Stimulated activated CD4-positive, alpha-beta T cell treated with anti-CD3 and anti-CD28 coated beads, Interleukin-1b, Interleukin-23, amount 100 ng/mL, for 48 hours (primary cell): ENCODE measurements around the gene SURF6.
"Not testable (repeated sequence)": the region's sequence is repeated elsewhere in the genome, so short reads cannot be mapped to it uniquely, and the experiment has no call there.

ENCODE experiments used
- DNase-seq: peaks from one replicate; pipeline ENCODE4 v3.0.0-alpha.2; 2020

Gene SURF6

DNA sequence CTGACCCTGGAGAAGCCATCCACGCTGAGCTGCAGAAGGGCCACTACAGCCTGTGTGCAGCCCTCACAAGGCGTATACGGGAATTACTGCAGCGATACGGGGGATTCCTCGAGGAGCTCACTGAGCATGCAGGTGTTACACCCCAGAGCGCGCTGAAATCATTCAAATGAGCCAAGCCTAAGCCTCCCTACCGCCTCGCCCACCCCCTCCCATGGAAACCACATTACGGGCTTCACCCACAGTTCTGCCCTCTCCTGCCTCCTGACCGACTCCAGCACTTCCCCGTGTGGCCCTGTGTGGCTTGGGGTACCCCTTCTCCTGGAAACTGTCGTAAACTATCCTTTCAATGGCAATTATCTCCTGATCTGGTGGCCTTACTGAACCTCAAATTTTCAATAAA is 13.3 kb downstream of the SURF6 start:
- no peak for DNase-seq

DNA sequence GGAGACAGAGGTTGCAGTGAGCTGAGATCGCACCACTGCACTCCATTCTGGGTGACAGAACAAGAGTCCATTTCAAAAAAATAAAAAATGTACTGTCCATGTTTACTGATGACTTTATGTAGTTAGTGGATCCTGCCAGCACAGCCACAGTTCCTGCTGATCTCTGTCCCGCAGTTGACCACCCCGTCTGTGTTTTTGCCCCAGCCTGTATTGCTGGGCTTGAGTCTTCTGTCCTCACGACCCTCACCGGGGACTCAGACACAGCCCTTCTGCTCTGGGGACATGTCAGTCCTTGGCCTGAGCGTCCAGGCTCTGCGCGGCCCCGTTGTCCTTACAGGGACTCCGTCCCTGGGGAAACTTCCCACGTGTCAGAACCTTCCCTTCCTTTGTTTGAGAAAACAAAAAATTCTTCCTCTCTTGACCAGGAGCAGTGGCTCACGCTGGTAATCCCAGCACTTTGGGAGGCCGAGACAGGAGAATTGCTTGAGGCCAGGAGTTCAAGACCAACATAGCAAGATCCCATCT is 14.5 kb downstream of the SURF6 start:
- no peak for DNase-seq

DNA sequence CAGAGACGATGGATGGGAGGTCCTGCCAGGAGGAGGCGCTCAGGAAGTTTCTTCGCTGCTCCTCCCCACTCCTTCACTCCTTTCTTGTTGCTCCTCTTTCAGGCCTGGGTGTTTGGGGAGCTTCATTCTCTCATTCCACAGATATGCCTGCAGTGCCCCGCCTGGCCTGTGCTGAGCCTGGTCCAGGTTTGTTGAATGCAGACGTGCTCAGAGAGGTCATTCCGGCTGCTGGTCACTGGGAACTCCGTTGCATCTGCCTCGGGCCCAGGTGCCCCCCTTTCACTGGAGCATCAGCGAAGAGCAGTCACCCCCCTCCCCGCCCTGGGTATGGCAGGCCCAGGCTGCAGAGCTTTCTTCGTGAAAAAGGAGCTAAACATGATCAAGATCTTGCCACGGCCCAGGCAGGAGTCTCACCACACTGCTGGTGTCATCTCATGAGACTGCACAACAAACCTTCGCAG is 15.5 kb downstream of the SURF6 start:
- no peak for DNase-seq

DNA sequence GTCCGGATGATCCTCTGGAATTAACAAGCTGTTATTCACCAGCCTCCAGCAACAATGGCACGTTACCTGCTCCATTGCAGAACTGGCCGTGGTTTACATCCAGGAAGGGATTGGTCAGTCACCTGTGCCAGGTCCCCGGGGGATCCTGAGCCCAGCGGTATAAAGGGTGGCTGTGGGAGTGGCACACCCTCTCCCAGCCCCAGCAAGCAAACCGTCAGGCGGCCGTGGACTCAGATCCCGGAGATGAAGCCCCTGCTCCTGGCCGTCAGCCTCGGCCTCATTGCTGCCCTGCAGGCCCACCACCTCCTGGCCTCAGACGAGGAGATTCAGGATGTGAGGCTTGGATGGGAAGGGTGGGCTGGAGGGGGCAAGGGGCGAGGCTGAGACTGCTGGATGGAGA is 18.4 kb downstream of the SURF6 start:
- not testable (repeated sequence) for DNase-seq

DNA sequence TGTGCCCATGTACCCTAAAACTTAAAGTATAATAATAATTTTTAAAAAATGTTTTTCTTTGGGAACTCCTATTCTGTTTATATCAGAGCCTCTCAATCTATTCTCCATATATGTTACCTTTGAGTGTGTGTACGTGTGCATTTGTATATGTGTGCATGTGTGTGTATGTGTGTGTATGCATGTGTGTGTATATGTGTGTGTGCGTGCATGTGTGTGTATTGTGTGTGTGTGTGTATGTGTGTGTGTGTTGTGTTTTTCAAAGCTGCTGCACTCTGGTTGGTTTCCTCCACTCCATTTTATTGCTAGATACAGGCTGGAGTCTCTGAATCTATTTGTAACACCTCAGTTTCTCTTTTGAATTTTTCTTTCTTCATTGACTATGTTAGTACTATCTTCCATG is 20.0 kb downstream of the SURF6 start:
- DNase-seq, result no peak

DNA sequence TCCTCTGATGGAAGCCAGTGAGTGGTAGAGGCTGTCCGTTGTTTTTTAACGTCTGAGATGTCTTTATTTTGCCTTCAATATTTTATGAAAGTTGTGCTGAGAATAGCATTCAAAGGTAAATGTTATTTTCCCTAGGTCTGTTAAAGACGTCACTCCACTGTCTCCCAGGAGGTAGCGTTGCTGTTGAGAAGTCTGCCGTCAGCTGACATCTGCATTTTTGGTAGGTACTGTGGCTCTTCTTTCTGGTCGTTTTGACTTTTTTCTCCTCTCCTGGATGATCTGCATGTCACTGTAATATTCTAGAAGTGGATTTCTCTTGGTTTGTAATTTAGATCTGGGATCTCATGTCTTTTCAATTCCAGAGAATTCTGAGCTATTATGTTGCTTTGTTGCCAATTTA is 26.4 kb downstream of the SURF6 start:
- DNase-seq, result no peak

DNA sequence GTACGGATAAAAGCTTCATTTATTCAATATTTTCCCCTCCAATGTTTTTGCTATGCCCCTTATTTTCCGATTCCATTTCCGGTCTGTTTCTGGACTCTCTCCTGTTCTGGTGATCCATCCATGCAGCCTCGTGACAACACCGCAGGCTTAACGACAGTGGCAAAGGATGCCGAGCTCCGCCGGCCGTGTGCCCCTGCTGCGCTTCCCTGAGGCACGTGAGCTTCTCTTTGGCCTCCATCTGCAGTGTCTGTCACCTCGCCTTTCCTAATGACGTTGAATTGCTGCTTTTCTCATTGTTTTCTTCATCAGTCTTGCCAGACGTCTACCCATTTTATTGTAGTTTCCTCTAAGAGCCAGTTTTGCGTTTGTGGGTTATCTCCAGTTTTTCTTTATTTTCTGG is 28.7 kb downstream of the SURF6 start:
- DNase-seq, result no peak

DNA sequence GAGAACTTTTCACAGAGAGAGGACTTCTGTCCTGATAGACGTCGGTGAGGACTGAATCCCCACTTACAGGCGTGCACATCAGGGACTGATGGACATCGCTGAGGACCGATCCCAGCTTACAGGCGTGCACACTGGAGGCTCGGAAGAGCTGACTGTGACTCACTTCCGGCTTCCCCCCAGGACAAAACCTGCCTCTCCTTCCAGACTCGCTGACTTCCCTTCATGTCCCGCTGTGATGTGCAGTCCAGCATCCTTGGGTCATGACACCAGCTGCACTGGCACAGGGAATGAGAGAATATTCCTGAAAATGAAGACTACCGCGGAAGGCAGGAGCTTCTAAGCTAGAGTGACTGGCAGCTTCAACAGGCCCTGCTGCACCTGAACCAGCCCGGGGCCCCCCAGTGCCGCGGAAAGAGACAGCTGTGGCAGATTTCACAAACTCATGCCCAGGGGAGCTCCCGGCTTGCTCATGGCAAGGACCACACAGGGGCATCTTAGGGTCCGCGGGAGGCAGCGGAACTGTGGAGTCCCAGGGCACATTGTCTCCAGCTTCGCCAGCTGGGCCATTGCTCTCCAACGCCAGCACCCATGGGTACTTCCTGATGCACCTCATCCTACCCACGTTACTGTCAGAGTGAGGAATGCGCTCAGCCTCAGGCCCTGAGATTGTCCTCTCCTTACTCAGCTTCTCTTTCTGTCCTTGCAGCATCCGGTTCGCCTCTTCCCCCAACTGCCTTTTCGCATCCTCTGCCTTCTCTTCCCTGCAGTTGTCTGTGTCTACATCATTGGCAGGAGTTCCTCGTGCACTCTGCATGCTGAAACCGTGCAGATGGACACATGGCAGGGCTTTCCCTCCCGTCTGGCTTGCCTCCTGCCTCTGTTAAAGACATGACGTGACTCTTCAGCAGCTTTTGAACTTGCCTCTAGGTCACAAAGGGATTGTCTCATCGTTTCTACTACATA is 29.5 kb downstream of the SURF6 start:
- no peak for DNase-seq

DNA sequence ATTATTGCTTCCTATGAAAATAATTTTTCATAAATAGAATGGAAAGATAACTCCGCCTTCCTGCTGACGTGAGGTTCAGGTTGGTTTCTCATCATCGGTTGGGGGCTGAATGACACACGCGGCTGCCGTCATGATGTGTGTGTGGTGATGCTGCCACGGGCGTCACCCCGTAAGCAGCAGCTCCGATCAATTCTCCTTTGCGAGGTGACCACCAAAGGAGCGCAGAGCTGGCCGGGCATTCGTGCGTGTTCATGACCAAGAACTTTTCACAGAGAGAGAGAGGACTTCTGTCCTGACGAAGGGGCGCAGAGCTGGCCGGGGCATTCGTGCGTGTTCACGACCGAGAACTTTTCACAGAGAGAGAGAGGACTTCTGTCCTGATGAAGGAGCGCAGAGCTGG is 30.3 kb downstream of the SURF6 start:
- no peak for DNase-seq

DNA sequence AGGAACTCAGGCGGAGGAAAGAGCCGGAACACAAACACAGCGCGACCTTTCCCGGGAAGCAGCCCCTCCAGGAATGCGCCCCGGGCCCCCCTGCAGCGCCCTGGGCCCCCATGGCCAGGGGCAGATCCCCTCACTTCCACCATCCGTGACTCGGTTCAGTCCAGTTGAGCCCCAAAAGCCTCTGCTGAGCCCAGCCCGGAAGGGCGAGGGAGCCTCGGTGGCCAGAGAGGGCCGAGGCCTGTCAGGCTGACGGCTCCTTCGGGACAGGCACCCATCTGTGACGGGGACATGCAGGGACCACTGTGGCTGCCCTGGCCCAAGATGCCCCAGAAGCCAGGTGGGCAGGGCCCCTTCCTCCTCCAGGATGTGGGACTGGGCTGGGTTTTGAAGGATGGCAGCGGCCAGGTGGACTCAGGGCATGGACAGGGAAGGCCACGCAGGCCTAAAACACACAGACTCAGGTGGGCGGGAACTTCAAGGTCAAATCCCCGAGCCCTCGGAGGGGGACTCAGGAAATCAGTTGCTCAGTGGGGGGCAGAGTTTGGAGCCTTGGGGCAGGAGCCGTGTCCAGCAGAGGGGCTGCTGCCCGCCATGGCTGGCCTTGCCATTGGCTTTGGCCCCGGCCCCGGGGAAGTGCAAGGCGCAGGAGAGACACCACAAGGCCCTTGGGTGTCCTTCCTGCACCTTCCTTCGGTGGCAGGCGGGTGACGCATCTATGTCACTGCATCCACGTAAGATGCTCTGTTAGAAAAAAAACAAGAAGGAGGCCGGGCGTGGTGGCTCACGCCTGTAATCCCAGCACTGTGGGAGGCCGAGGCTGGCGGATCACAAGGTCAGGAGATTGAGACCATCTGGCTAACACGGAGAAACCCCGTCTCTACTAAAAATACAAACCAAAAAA is 31.3 kb downstream of the SURF6 start:
- DNase-seq, result no peak

DNA sequence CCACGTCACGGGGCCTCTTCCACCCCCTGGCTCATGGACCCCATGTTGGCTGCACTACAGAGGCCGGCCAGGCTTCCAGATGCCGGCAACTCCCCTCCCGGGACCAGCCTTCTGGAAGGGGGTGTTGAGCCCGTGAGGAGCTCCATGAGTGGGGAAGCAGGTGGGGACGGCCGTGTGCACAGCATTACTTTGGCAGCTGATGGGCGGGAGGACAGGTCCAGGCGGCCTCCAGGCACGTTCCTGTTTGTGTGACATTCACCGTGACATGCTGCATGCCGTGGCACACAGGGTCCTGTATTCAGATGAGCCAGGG is 31.9 kb downstream of the SURF6 start:
- no peak for DNase-seq

DNA sequence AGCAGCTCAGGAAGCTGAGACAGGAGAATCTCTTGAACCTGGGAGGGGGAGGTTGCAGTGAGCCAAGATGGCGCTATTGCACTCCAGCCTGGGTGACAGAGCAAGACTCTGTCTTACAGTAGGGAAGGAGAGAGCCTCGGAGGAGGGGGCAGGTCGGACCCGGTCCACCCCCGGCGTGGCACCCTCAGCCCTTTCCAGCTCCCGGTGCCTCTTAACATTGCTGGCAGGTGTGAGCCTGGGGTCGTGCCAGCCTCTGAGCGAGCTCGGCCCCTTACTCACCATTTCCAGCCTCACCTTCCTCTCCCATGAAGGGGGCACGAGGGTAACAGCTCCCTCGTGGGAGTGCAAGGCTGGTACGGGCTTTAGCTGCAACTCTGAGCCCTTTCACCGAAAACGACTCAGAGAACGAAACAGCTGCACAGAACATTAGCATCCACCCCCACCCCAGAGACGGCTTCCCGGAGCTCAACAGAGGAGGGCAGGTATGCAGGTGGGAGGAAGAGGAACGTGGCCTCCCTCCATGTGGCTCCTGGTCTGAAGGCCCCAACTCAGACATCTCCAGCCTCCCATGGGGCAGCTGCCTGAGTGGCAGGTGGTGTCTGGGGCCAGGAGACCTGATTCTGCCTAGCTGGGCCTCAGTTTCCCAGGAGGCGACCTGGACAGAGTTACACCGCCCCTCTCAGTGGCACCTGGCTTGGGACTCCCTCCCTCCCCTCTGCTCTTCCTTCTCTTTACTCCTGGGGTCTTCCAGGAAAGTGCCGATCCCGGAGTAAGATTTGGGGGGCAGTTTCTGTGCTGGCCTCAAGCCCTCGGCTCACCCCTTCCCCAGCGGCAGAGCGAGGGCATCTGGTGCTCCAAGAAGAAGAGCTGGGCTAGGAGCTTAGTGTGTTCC is 32.5 kb downstream of the SURF6 start:
- no peak for DNase-seq

DNA sequence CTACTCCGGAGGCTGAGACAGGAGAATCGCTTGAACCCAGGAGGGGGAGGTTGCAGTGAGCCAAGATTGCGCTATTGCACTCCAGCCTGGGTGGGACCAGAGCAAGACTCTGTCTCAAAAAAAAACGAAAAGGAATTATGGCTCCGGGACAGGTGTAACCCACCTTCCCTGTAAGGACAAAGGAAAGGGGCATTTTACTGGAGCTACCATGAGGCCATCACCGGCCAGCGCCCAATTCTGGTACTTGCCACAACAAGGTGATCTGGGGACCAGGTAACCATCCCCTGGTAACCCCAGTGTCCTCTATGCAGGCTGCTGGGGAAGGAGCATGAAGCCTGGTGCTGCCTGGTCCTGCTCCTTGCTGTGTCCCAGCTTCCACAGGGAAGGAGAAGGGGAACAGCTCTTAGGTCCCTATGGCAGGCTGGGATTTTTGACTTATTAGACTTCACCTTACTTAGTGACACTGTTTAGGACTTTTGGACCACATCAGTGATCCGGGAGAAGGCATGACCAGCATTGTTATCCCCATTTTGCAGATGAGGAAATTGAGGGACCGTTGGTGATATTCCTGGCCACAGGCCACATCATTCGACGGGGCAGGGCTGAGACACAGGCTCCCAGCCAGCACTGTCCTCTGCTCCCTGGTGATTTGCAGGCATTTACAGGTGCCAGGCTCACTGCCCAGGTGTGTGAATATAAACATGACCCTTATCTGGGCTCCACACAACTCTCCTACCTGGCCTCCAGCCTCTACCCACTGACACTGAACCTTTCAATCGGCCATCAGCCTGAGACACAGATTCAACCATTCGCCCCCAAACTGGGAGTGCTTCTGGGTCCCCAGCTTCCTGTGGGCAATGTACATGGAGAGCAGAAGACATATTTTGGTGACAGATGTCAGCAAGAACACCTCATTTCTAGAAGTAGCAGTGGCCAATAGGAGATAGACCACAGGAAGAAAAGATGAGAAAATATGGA is 34.4 kb downstream of the SURF6 start:
- DNase-seq, result no peak

DNA sequence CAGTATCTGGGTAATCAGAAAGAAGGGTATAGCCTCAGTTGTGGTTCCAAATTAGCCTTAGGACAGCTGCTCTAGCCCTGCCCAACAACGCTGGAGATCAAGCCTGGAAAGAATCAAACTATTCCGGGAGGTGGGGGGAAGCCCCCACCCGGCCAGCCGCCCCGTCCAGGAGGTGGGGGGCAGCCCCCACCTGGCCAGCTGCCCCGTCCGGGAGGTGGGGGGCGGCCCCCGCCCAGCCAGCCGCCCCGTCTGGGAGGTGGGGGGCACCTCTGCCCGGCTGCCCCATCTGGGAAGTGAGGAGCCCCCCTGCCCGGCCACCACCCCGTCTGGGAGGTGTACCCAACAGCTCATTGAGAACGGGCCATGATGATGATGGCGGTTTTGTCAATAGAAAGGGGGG is 36.0 kb downstream of the SURF6 start:
- not testable (repeated sequence) for DNase-seq

DNA sequence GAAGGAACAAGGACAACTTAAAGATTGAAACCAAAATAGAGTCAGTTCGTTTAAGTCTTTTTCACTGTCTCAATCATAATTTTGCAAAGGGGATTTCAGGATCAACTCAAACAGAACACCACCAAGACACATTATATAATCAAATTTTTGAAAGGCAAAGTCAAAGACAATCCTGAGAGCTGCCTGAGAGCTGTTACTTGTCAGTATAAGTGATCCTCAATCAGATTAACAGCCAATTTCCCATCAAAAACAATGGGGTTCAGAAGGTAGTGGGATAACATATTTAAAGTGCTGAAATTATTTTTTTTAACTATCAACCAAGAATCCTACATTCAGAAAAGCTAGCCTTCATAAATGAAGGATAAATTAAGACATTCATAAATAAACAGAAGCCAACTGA is 41.7 kb downstream of the SURF6 start:
- DNase-seq, result no peak

DNA sequence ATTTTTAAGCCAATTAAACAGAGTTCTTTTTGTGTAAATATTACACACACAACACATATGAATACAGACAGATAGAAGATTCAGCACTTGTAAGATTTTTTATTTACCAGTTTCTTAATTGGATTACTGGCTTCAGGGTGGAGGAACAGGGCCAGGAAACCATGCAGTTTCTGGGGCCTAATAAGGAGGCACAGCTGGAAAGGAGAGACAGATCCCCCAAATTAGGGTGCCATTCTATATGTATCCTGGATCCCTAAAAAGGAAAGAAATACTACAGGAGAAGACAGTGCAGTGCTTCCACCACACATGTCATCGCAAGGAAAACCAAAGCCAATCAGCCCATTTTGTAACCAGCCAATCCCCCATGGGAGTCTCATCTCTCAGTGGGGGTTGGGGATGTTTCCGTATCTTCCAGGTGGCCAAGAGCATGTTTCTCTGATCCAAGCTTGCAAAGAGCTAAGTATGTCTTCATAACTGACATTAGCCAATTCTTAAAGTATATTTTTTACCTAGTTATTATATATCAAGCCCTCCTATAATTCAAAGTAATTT is 45.2 kb downstream of the SURF6 start:
- no peak for DNase-seq

DNA sequence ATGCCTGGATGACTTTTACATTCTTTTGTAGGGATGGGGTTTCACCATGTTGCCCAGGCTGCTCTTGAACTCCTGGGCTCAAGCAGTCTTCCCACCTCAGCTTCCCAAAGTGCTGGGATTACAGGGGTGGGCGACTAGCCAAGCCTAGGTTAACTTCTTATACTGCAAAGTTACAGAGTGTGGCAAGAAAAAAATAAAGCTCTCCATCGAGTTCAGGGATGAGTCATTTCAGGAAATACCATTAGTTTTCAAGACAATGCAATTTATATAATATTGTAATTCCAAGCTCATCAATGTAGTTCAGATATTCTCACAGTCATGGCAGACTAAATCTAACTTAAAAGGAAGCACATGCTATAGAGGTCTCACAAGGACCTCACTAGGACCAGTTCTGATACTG is 49.5 kb downstream of the SURF6 start:
- no peak for DNase-seq

DNA sequence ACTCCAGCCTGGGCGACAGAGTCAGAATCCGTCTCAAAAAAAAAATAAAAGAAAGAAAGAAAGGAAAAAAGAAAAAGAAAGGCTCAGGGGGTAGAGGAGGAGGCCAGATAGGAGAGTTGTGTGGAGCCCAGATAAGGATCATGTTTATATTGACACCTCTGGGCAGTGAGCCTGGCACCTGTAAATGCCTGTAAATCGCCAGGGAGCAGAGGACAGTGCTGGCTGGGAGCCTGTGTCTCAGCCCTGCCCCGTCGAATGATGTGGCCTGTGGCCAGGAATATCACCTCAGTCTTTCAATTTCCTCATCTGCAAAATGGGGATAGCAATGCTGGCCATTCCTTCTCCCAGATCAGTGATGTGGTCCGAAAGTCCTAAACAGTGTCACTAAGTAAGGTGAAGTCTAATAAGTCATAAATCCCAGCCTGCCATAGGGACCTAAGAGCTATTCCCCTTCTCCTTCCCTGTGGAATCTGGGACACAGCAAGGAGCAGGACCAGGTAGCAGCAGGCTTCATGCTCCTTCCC is 50.7 kb downstream of the SURF6 start:
- no peak for DNase-seq

DNA sequence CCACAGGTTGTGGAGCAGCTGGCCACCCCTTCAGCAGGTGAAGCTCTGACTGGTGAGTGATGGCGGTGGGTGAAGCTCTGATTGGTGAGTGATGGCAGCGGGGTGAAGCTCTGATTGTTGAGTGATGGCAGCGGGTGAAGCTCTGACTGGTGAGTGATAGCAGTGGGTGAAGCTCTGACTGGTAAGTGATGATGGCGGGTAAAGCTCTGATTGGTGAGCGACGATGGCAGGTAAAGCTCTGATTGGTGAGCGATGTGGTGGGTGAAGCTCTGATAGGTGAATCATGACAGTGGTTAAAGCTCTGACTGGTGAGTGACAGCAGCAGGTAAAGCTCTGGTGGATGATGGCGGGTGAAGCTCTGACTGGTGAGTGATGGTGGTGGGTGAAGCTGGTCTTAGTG is 51.6 kb downstream of the SURF6 start:
- no peak for DNase-seq

DNA sequence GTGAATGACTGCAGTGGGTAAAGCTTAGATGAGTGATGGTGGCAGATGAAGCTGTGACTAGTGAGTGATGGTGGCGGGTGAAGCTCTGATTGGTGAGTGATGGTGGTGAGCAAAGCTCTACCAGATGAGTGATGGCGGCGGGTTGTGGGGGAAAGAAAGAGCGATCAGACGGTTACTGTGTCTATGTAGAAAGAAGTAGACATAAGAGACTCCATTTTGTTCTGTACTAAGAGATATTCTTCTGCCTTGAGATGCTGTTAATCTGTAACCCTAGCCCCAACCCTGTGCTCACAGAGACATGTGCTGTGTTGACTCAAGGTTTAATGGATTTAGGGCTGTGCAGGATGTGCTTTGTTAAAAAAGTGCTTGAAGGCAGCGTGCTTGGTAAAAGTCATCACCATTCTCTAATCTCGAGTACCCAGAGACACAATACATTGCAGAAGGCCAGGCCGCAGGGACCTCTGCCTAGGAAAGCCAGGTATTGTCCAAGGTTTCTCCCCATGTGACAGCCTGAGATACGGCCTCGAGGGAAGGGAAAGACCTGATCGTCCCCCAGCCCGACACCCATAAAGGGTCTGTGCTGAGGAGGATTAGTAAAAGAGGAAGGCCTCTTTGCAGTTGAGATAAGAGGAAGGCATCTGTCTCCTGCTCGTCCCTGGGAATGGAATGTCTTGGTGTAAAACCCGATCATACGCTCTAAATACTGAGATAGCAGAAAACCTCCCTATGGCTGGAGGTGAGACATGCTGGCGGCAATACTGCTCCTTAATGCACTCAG is 52.5 kb downstream of the SURF6 start:
- DNase-seq, result not testable (repeated sequence)
